GM23248 (cell line): Measurements from ENCODE around the gene SLC26A8. TPM values are rescaled to one million over a fixed set of nuclear protein-coding genes. Genes with fewer than 3 reads are reported as not detected.

ENCODE experiments used
- DNase-seq: peaks from one replicate; pipeline ENCODE4 v3.0.0-alpha.2; 2015
- H2AFZ ChIP-seq: fragments of 200-600 bp; sonication (generic); 2 replicates; pipeline ENCODE4 v1.6.1; 2016; ENCODE audit warnings: antibody characterized with exemption
- H3F3A ChIP-seq: fragments of 200-600 bp; sonication (generic); 2 replicates; pipeline ENCODE4 v1.6.1; 2016; ENCODE audit warnings: mild to moderate bottlenecking, antibody characterized with exemption, mixed run types; ENCODE audit not compliant: insufficient read depth
- H3K27ac ChIP-seq: fragments of 200-600 bp; sonication (generic); 2 replicates; pipeline ENCODE4 v1.5.1; 2016; ENCODE audit warnings: mild to moderate bottlenecking
- H3K27me3 ChIP-seq: fragments of 200-600 bp; sonication (generic); replicated peaks from 2 replicates; pipeline ENCODE4 v1.6.1; 2016; ENCODE audit warnings: mild to moderate bottlenecking; ENCODE audit not compliant: insufficient read depth
- H3K36me3 ChIP-seq: fragments of 200-600 bp; sonication (generic); 2 replicates; pipeline ENCODE4 v1.6.1; 2016; ENCODE audit warnings: low read depth, mild to moderate bottlenecking
- H3K4me1 ChIP-seq: fragments of 200-600 bp; sonication (generic); 2 replicates; pipeline ENCODE4 v1.6.1; 2016; ENCODE audit warnings: mild to moderate bottlenecking; ENCODE audit not compliant: insufficient read depth
- H3K4me2 ChIP-seq: fragments of 200-600 bp; sonication (generic); one replicate; pipeline ENCODE4 v1.6.1; 2016; ENCODE audit warnings: mild to moderate bottlenecking; ENCODE audit not compliant: unreplicated experiment
- H3K4me3 ChIP-seq: fragments of 200-600 bp; sonication (generic); 2 replicates; pipeline ENCODE4 v1.5.1; 2016; ENCODE audit warnings: mild to moderate bottlenecking
- H3K79me2 ChIP-seq: fragments of 200-600 bp; sonication (generic); 2 replicates; pipeline ENCODE4 v1.6.1; 2016; ENCODE audit warnings: mild to moderate bottlenecking; ENCODE audit not compliant: insufficient read depth
- H3K9ac ChIP-seq: fragments of 200-600 bp; sonication (generic); 2 replicates; pipeline ENCODE4 v1.6.1; 2016; ENCODE audit warnings: mild to moderate bottlenecking
- H3K9me2 ChIP-seq: fragments of 200-600 bp; sonication (generic); 2 replicates; pipeline ENCODE4 v1.6.1; 2016; ENCODE audit warnings: mixed run types, mild to moderate bottlenecking, moderate library complexity; ENCODE audit not compliant: insufficient read depth
- H3K9me3 ChIP-seq: fragments of 200-600 bp; sonication (generic); one replicate; pipeline ENCODE4 v1.6.1; 2017; ENCODE audit warnings: low read depth
- H4K20me1 ChIP-seq: fragments of 200-600 bp; sonication (generic); 2 replicates; pipeline ENCODE4 v1.6.0; 2016; ENCODE audit not compliant: insufficient read depth
- EZH2 ChIP-seq: fragments of 200-600 bp; sonication (generic); IDR thresholded peaks from 2 replicates; pipeline ENCODE4 v1.6.1; 2018; ENCODE audit warnings: antibody characterized with exemption, mild to moderate bottlenecking; ENCODE audit not compliant: insufficient read depth, poor library complexity, severe bottlenecking
- EZH2phosphoT487 ChIP-seq: fragments of 200-600 bp; sonication (generic); IDR thresholded peaks from 2 replicates; pipeline ENCODE4 v1.6.1; 2018; ENCODE audit warnings: antibody characterized with exemption, moderate library complexity, mild to moderate bottlenecking, low read depth; ENCODE audit not compliant: insufficient read depth
- WGBS, 2 experiments: methylation state at CpG; one replicate each; pipeline ENCODE4 v1.1.6; 2015 to 2017; ENCODE audit warnings: low lambda C conversion rate in 2 of 2, low coverage in 1 of 2; ENCODE audit errors: missing lambda C conversion rate in 2 of 2; 5-methylcytosine and 5-hydroxymethylcytosine counted together
- in situ Hi-C: fragments of 300-500 bp; cut with MboI; formaldehyde crosslinking; loops from 2 replicates; pipeline ENCODE4 v1.15.0; 2020
- polyA plus RNA-seq: library from polyadenylated mRNA; unstranded; fragments of >200 nt; fragmentation: Nextera tagmentation; extraction: Ambion mirVana; gene quantifications from 2 replicates; pipeline ENCODE4 v1.2.1, GENCODE V29; 2016
- total RNA-seq: library from RNA; depleted of rRNA; stranded (reverse); fragments of >200 nt; shearing (Covaris generic); gene quantifications from 2 replicates; pipeline ENCODE4 v1.2.3, GENCODE V29; 2014

SLC26A8 gene
- total and polyA plus RNA-seq, 2 experiments from 2014 or later = not detected

DNA sequence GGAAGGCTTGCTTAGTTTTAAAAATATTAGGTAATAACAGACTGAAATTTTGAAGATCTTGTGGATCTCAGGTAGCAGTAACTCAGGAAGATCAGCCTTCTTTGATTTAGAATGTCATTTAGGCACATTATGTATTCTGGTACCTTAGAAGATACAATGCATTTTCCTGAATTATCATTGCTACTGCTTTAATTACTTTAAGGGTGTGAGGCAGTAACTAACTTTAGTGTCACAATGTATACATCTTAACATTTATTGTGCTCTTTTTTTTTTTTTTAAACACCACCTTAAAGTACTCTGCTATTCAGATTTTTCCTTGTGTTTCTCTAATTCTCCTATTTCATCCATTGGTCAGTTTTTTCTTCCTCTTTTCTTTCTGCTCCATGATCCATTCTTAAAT, 16.5 kb upstream of the SLC26A8 start:
- H3K9me3 ChIP-seq = no peaks in the 10 kb centered on the region
- H3K9ac ChIP-seq = no peak overlapping the region
- H3F3A ChIP-seq = no peaks in the 10 kb centered on the region
- H3K36me3 ChIP-seq = no peaks in the 10 kb centered on the region
- DNase-seq = no peak
- no peak overlapping the region for H2AFZ ChIP-seq
- no peaks in the 10 kb centered on the region for H3K27me3 ChIP-seq
- in situ Hi-C loops = no loop called here
- H3K4me2 ChIP-seq = no peak overlapping the region
- no peak overlapping the region for H3K27ac ChIP-seq
- H3K9me2 ChIP-seq = no peaks in the 10 kb centered on the region
- H4K20me1 ChIP-seq = peaks cover 34% of the 10 kb centered on the region
- peaks cover 100% of the 10 kb centered on the region for H3K79me2 ChIP-seq
- peaks cover 8% of the 10 kb centered on the region; the same call in 1 of the 2 replicates for H3K4me1 ChIP-seq
- no peak overlapping the region for H3K4me3 ChIP-seq
- TF ChIP-seq EZH2phosphoT487 = no peak
- no peak for TF ChIP-seq EZH2

DNA sequence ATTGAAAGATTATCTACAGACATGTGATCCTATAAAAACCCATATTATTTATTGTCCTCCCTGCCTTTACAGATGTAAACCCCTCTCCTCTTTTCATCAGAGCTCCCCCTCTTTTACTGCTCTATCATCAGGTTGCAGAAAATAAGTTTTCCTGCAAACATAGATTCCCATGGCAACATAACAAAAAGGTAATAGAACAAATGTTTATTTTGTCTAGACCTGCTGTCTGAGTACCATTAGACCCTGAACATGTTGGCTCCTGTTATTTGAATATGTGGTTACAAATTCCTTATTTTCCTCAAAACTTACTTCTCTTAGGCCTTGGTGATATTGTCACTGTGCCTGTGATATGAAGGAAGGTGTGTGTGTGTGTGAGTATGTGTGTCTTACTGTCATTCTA, 14.7 kb upstream of the SLC26A8 start:
- Histone ChIP-seq H3F3A (no peaks in the 10 kb centered on the region), H3K79me2 (peaks cover 100% of the 10 kb centered on the region), H3K27me3 (no peaks in the 10 kb centered on the region), H3K4me2 (no peak overlapping the region), H3K9me3 (no peaks in the 10 kb centered on the region), H3K4me1 (peaks cover 8% of the 10 kb centered on the region; the same call in 1 of the 2 replicates), H2AFZ (no peak overlapping the region), H3K4me3 (no peak overlapping the region), H3K36me3 (no peaks in the 10 kb centered on the region), H4K20me1 (peaks cover 31% of the 10 kb centered on the region), H3K9me2 (no peaks in the 10 kb centered on the region), H3K9ac (no peak overlapping the region), H3K27ac (no peak overlapping the region)
- in situ Hi-C loops = no loop called here
- DNase-seq = no peak
- no peak for TF ChIP-seq EZH2phosphoT487
- TF ChIP-seq EZH2 = no peak

DNA sequence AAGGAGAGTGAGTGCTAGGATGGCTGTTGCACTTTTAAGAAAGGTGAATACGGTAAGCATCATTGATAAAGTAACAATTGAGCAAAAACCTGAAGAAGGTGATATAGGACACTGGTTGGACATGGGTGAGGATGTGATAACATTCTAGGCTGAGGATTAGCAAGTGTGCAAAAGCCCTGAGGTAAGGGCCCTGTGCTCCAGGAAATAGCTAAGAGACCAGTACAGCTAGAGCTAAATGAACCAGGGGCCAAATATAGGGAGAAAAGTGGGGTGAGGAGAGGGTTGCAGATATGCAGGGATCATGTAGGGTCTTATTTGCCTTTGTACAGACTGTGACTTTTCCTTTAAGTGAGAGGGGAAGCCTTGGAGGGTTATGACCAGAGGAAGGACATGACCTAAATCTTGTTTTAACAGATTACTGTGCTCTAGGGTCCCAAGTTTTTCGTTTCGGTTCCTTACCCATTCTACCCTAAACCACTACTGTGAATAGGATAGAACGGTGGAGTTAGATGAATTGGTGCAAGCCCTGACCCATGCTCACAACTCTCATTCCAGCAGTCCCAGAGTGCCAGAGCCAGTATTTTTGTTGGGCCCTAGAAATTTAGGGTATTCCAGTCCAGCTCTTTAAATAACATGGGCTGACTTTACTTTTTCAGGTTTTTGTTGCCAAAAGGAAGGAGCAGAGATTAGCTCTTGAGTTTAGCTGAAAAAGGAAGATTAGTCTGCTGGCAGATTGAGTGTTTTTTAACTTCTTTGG, 13.9 kb upstream of the SLC26A8 start:
- no peak overlapping the region for H3K4me2 ChIP-seq
- H3K79me2 ChIP-seq = peaks cover 100% of the 10 kb centered on the region
- H3K4me3 ChIP-seq = no peak overlapping the region
- H3K27me3 ChIP-seq = no peaks in the 10 kb centered on the region
- H3K27ac ChIP-seq = no peak overlapping the region
- in situ Hi-C loops = no loop called here
- 0 out of 2 replicates have a peak, but pooled peaks cover 7% of the 10 kb centered on the region for H3K4me1 ChIP-seq
- WGBS, 2 experiments = 43 to 53% methylated on average over 4 of the region's 4 CpGs
- no peaks in the 10 kb centered on the region for H3F3A ChIP-seq
- H4K20me1 ChIP-seq = peaks cover 31% of the 10 kb centered on the region; the same call in 1 of the 2 replicates
- DNase-seq = no peak
- H3K9ac ChIP-seq = no peak overlapping the region; the same call in 1 of the 2 replicates
- no peaks in the 10 kb centered on the region for H3K9me3 ChIP-seq
- H3K9me2 ChIP-seq = no peaks in the 10 kb centered on the region
- TF ChIP-seq EZH2 (no peak), EZH2phosphoT487 (no peak)
- H2AFZ ChIP-seq = no peak overlapping the region
- H3K36me3 ChIP-seq = no peaks in the 10 kb centered on the region

DNA sequence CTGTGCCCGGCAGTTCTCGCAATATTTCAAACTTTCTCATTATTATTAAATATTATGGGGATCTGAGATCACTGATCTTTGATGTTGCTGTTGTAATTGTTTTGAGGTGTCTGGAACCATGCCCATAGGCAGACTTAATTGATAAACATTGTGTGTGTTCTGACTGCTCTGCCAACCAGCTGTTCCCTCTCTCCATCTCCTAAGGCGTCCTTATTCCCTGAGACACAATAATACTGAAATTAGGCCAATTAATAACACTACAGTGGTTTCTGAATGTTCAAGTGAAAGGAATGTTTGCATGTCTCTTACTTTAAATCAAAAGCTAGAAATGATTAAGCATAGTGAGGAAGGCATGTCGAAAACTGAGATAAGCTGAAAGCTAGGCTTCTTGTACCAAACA, 10.8 kb upstream of the SLC26A8 start:
- WGBS, 2 experiments = 84 to 85% methylated on average over 4 of the region's 4 CpGs
- peaks cover 25% of the 10 kb centered on the region for H4K20me1 ChIP-seq
- DNase-seq = no peak

More for the DNA sequence above, 10.8 kb upstream of the SLC26A8 start:
- Histone ChIP-seq H3K36me3 (no peaks in the 10 kb centered on the region), H3K27ac (no peak overlapping the region), H3K4me2 (no peak overlapping the region), H3K9me3 (no peaks in the 10 kb centered on the region), H3K27me3 (no peaks in the 10 kb centered on the region), H3K9ac (no peak overlapping the region), H3K4me1 (0 out of 2 replicates have a peak, but pooled peaks cover 7% of the 10 kb centered on the region), H2AFZ (no peak overlapping the region), H3K79me2 (peaks cover 100% of the 10 kb centered on the region), H3K4me3 (no peak overlapping the region), H3F3A (peaks cover 5% of the 10 kb centered on the region; the same call in 1 of the 2 replicates), H3K9me2 (no peaks in the 10 kb centered on the region)
- in situ Hi-C loops = no loop called here
- TF ChIP-seq EZH2 = no peak
- TF ChIP-seq EZH2phosphoT487 = no peak
